A673 (cell line): Measurements from ENCODE around the gene PARD6G. TPM values are rescaled to one million over a fixed set of nuclear protein-coding genes. Genes with fewer than 3 reads are reported as not detected.

Experiments used
- BruUV-seq: library from RNA; stranded (reverse); fragments of 400-500 nt; replicated peaks from 2 replicates; lab custom pipeline; 2021; lab: Mats Ljungman, UMichigan
- CTCF ChIA-PET: fragments of 300-600 bp; sonication (Branson Sonifier 250); formaldehyde crosslinking; loops from one replicate; lab custom pipeline; 2022; ENCODE audit warnings: antibody characterized with exemption; lab: Charles Lee
- POLR2A ChIA-PET: fragments of 300-600 bp; sonication (Branson Sonifier 250); formaldehyde crosslinking; loops from one replicate; lab custom pipeline; 2022; ENCODE audit warnings: antibody characterized with exemption; ENCODE audit not compliant: low non-redundant PET; lab: Charles Lee
- DNase-seq: peaks from one replicate; pipeline ENCODE4 v3.0.0-alpha.2; 2015; ENCODE audit warnings: low spot score
- H3K27ac ChIP-seq: fragments of 200-600 bp; sonication (generic); 2 replicates; pipeline ENCODE4 v1.5.1; 2016; ENCODE audit warnings: mixed run types, low read depth, mild to moderate bottlenecking, mixed read lengths, antibody characterized with exemption, low read length; ENCODE audit not compliant: poor library complexity, severe bottlenecking
- H3K27me3 ChIP-seq: fragments of 200-600 bp; sonication (generic); replicated peaks from 2 replicates; pipeline ENCODE4 v1.6.1; 2017; ENCODE audit warnings: mixed run types, low read depth, mild to moderate bottlenecking, mixed read lengths, antibody characterized with exemption, low read length; ENCODE audit not compliant: insufficient read depth, poor library complexity
- H3K36me3 ChIP-seq: fragments of 200-600 bp; sonication (generic); 2 replicates; pipeline ENCODE4 v1.6.1; 2016; ENCODE audit warnings: mixed run types, mild to moderate bottlenecking, mixed read lengths, antibody characterized with exemption, low read length; ENCODE audit not compliant: insufficient read depth, poor library complexity, severe bottlenecking
- H3K4me1 ChIP-seq: fragments of 200-600 bp; sonication (generic); 2 replicates; pipeline ENCODE4 v1.6.1; 2017; ENCODE audit warnings: mixed run types, mild to moderate bottlenecking, mixed read lengths, antibody characterized with exemption, low read length; ENCODE audit not compliant: insufficient read depth, poor library complexity, severe bottlenecking
- H3K4me3 ChIP-seq: fragments of 200-600 bp; sonication (generic); 2 replicates; pipeline ENCODE4 v1.5.1; 2016; ENCODE audit warnings: low read depth, mixed run types, mild to moderate bottlenecking, mixed read lengths, low read length; ENCODE audit not compliant: poor library complexity, severe bottlenecking
- H3K9me3 ChIP-seq: fragments of 200-600 bp; sonication (generic); 2 replicates; pipeline ENCODE4 v1.6.1; 2016; ENCODE audit warnings: mixed run types, low read depth, mild to moderate bottlenecking, mixed read lengths, antibody characterized with exemption, low read length; ENCODE audit not compliant: poor library complexity, severe bottlenecking
- EZH2 ChIP-seq: fragments of 200-600 bp; sonication (generic); IDR thresholded peaks from 2 replicates; pipeline ENCODE4 v1.6.1; 2017; ENCODE audit warnings: borderline replicate concordance, low read depth, mild to moderate bottlenecking, mixed read lengths, antibody characterized with exemption, low read length; ENCODE audit not compliant: poor library complexity, severe bottlenecking
- intact Hi-C: fragments of 100-400 bp; cut with micrococcal nuclease; formaldehyde crosslinking; loops from one replicate; pipeline ENCODE4 v1.10.0; 2022; ENCODE audit not compliant: unreplicated experiment
- total RNA-seq: library from RNA; stranded (reverse); gene quantifications from 2 replicates; pipeline ENCODE4 v1.2.3, GENCODE V29; 2021
- TF ChIP-seq, protein P1 (sequence below): fragments of 300-800, 200-600 bp; sonication (generic); conservative IDR thresholded peaks from 2 replicates; pipeline ENCODE4 v1.5.1; 2017; ENCODE audit warnings: low read depth, mild to moderate bottlenecking, antibody characterized with exemption, low read length, moderate library complexity, mixed read lengths

Gene PARD6G
- total RNA-seq, 1 experiment from 2014 or later, result 7.9 TPM

DNA sequence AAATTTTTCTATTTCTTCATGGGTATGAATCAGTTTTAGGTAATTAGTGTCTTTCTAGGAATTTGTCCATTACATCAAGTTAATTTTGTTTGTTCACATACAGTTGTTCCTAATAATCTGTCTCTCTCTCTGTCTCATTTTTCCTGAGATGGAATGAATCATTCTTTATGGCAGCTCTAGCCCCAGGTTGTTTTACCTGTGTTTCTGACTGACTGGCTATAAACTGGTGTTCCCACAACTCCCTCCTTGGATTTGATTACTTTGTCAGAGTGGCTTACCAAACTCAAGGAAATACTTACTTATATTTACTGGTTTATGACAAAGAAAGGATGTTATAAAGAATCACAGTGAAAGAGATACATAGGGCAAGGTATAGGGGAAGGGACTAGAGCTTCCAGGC, 123.2 kb downstream of the PARD6G start:
- DNase-seq, result no peak
- BruUV-seq, result no TSS peak
- Histone ChIP-seq H3K9me3 (no peaks in the 10 kb centered on the region), H3K4me3 (no peak overlapping the region), H3K27ac (no peak overlapping the region), H3K27me3 (no peaks in the 10 kb centered on the region), H3K4me1 (peaks cover 6% of the 10 kb centered on the region), H3K36me3 (peaks cover 24% of the 10 kb centered on the region)
- TF ChIP-seq EZH2, result no peak
- TF ChIP-seq, protein P1, sequence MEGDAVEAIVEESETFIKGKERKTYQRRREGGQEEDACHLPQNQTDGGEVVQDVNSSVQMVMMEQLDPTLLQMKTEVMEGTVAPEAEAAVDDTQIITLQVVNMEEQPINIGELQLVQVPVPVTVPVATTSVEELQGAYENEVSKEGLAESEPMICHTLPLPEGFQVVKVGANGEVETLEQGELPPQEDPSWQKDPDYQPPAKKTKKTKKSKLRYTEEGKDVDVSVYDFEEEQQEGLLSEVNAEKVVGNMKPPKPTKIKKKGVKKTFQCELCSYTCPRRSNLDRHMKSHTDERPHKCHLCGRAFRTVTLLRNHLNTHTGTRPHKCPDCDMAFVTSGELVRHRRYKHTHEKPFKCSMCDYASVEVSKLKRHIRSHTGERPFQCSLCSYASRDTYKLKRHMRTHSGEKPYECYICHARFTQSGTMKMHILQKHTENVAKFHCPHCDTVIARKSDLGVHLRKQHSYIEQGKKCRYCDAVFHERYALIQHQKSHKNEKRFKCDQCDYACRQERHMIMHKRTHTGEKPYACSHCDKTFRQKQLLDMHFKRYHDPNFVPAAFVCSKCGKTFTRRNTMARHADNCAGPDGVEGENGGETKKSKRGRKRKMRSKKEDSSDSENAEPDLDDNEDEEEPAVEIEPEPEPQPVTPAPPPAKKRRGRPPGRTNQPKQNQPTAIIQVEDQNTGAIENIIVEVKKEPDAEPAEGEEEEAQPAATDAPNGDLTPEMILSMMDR, result no peak
- ChIA-PET CTCF (no interaction called here), POLR2A (no interaction called here)
- intact Hi-C loops, result no loop called here

DNA sequence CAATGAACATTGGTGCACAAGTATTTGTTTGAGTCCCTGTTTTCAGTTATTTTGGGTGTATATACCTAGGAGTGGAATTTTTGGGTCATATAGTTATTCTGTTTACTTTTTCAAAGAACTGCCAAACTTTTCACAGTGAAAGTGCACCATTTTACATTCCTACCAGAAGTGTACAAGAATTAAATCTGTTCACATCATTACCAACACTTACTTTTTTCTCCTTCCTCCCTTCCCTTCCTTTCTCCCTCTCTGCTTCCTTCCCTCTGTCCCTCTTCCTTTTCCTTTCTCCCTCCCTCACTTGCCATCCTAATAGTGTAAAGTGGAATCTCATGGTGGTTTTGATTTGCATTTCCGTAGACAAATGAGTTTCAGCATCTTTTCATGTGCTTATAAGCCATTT, 126.4 kb downstream of the PARD6G start:
- peaks cover 25% of the 10 kb centered on the region for H3K36me3 ChIP-seq
- POLR2A ChIA-PET, result no interaction called here
- intact Hi-C loops, result no loop called here
- H3K27ac ChIP-seq, result no peak overlapping the region
- no peaks in the 10 kb centered on the region for H3K9me3 ChIP-seq
- no peak for DNase-seq
- no peak for TF ChIP-seq EZH2
- TF ChIP-seq, protein P1, result no peak
- CTCF ChIA-PET, result no interaction called here
- peaks cover 14% of the 10 kb centered on the region for H3K4me1 ChIP-seq
- no TSS peak for BruUV-seq
- H3K4me3 ChIP-seq, result no peak overlapping the region
- no peaks in the 10 kb centered on the region for H3K27me3 ChIP-seq

DNA sequence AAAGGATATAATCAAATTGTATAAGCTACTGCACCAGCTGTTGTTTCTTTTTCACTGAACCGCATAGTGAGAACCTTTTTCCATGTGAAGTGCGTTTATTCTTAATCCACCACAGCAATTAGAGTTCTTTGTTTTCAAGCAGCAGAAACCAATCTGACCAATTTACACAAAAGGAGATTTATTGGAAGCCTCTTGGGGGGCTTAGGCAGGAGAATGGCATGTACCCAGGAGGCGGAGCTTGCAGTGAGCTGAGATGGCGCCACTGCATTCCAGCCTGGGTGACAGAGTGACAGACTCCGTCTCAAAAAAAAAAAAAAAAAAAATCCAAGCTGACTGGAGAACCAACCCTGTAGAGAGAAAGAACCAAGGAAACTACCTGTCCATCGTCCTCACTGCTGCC, 128.2 kb downstream of the PARD6G start:
- no peak overlapping the region for H3K27ac ChIP-seq
- ChIA-PET CTCF (interaction anchor here (0.5 kb wide), 1 partner anchor 321 kb away, joined by 3 read pairs; the partner anchor contains the start of gene KCNG2), POLR2A (no interaction called here)
- TF ChIP-seq EZH2, result no peak
- TF ChIP-seq, protein P1, result no peak
- no TSS peak for BruUV-seq
- H3K4me3 ChIP-seq, result no peak overlapping the region
- peaks cover 25% of the 10 kb centered on the region for H3K36me3 ChIP-seq
- intact Hi-C loops, result no loop called here
- H3K9me3 ChIP-seq, result no peaks in the 10 kb centered on the region
- peaks cover 14% of the 10 kb centered on the region for H3K4me1 ChIP-seq
- DNase-seq, result peak; percentile 72
- no peaks in the 10 kb centered on the region for H3K27me3 ChIP-seq
